B cell (primary cell): ENCODE measurements around the gene SHB. TPM values are rescaled to one million over a fixed set of nuclear protein-coding genes. Genes with fewer than 3 reads are reported as not detected.

Source experiments
- ATAC-seq: fragments of 200-7000 bp; cut with Tn5 transposase; one replicate; pipeline ENCODE4 v1.10.0; 2021; ENCODE audit warnings: low read depth, mild to moderate bottlenecking, moderate number of reproducible peaks, moderate library complexity
- CTCF ChIA-PET: fragments of 350-600 bp; sonication (Branson Sonifier 250); formaldehyde crosslinking; loops from one replicate; lab custom pipeline; 2021; ENCODE audit warnings: antibody characterized with exemption, inconsistent platforms; lab: Charles Lee
- POLR2A ChIA-PET: fragments of 350-600 bp; sonication (Branson Sonifier 250); formaldehyde crosslinking; loops from one replicate; lab custom pipeline; 2021; ENCODE audit warnings: antibody characterized with exemption; lab: Charles Lee
- DNase-seq: peaks from one replicate; pipeline ENCODE4 v3.0.0; 2013
- H2AFZ ChIP-seq: 2 replicates; pipeline ENCODE4 v1.6.1; 2012; ENCODE audit warnings: mild to moderate bottlenecking, low read depth, low read length; ENCODE audit not compliant: insufficient read depth, poor library complexity, severe bottlenecking
- H3K27ac ChIP-seq, 2 donors: 1 replicate in 1 of 2; 2 replicates in 1 of 2; pipeline ENCODE4 v1.5.1; 2012 to 2013; ENCODE audit warnings: low read length in 2 of 2, mild to moderate bottlenecking in 2 of 2, moderate library complexity in 1 of 2
- H3K27me3 ChIP-seq, 4 experiments: fragments of 200-600 bp in 1 of 4; sonication (generic) in 1 of 4; replicated peaks in 1 of 4; 1 replicate in 2 of 4; 2 replicates in 2 of 4; pipeline versions ENCODE4 v1.6.1 to v1.7.0; 2013 to 2016; ENCODE audit warnings: low read length in 3 of 4, mild to moderate bottlenecking in 2 of 4, mixed read lengths in 1 of 4, moderate library complexity in 1 of 4; ENCODE audit not compliant: insufficient read depth in 4 of 4, control insufficient read depth in 3 of 4; ENCODE audit errors: control extremely low read depth in 1 of 4
- H3K36me3 ChIP-seq, 2 experiments: replicated peaks in 1 of 2; 1 replicate in 1 of 2; 2 replicates in 1 of 2; pipeline versions ENCODE4 v1.6.1 to v1.7.1; 2013; ENCODE audit warnings: low read length in 1 of 2; ENCODE audit not compliant: insufficient read depth in 2 of 2, control insufficient read depth in 1 of 2; ENCODE audit errors: control extremely low read depth in 1 of 2, extremely low read depth in 1 of 2
- H3K4me1 ChIP-seq, 2 donors: fragments of 200-600 bp in 1 of 2; sonication (generic) in 1 of 2; 1 replicate in 1 of 2; 2 replicates in 1 of 2; pipeline versions ENCODE4 v1.5.1 to v1.6.1; 2013 to 2017; ENCODE audit warnings: low read length in 2 of 2; ENCODE audit not compliant: control insufficient read depth in 2 of 2, insufficient read depth in 2 of 2
- H3K4me2 ChIP-seq: replicated peaks from 2 replicates; pipeline ENCODE3; 2012; ENCODE audit warnings: mild to moderate bottlenecking, low read depth, low read length; ENCODE audit not compliant: poor library complexity, severe bottlenecking
- H3K4me3 ChIP-seq, 5 experiments: fragments of 200-600 bp in 1 of 5; sonication (generic) in 1 of 5; 1 replicate in 3 of 5; 2 replicates in 2 of 5; pipeline versions ENCODE4 v1.5.1 to v1.7.0; 2011 to 2016; ENCODE audit warnings: low read length in 4 of 5, mild to moderate bottlenecking in 4 of 5, low read depth in 2 of 5, control low read depth in 1 of 5, moderate library complexity in 1 of 5; ENCODE audit not compliant: insufficient read depth in 1 of 5; ENCODE audit errors: control extremely low read depth in 1 of 5, extremely low read depth in 1 of 5
- H3K79me2 ChIP-seq: fragments of 200-600 bp; sonication (generic); one replicate; pipeline ENCODE4 v1.6.0; 2016; ENCODE audit warnings: low read length; ENCODE audit not compliant: control insufficient read depth, insufficient read depth
- H3K9ac ChIP-seq: fragments of 200-600 bp; sonication (generic); 2 replicates; pipeline ENCODE4 v1.6.1; 2017; ENCODE audit warnings: mild to moderate bottlenecking, low read length, moderate library complexity
- H3K9me3 ChIP-seq, 3 donors: one replicate each; pipeline versions ENCODE4 v1.6.1 to v1.7.1; 2013; ENCODE audit warnings: low read length in 2 of 3; ENCODE audit not compliant: control insufficient read depth in 2 of 3, insufficient read depth in 1 of 3; ENCODE audit errors: control extremely low read depth in 1 of 3
- H4K20me1 ChIP-seq: 2 replicates; pipeline ENCODE4 v1.6.0; 2012; ENCODE audit warnings: mild to moderate bottlenecking, low read length; ENCODE audit not compliant: insufficient read depth, control insufficient read depth, poor library complexity, severe bottlenecking
- H3K27ac Mint-ChIP-seq: one replicate; pipeline ENCODE4 v1.8.0; 2021; ENCODE audit warnings: mixed read lengths
- H3K27me3 Mint-ChIP-seq: one replicate; pipeline ENCODE4 v1.8.0; 2021; ENCODE audit warnings: mixed read lengths
- H3K4me1 Mint-ChIP-seq: one replicate; pipeline ENCODE4 v1.8.0; 2021; ENCODE audit warnings: mixed read lengths
- H3K4me3 Mint-ChIP-seq: one replicate; pipeline ENCODE4 v1.8.0; 2021; ENCODE audit warnings: mixed read lengths
- H3K9me3 Mint-ChIP-seq: one replicate; pipeline ENCODE4 v1.8.0; 2022; ENCODE audit warnings: mixed read lengths; ENCODE audit not compliant: insufficient read depth
- EZH2 ChIP-seq: IDR thresholded peaks from 2 replicates; pipeline ENCODE4 v1.6.1; 2012; ENCODE audit warnings: borderline replicate concordance, low read depth, mild to moderate bottlenecking, moderate library complexity, low read length; ENCODE audit not compliant: insufficient read depth, poor library complexity, severe bottlenecking
- WGBS: methylation state at CpG from one replicate; pipeline ENCODE4 v1.1.5; 2013; ENCODE audit warnings: missing lambda C conversion rate; ENCODE audit not compliant: insufficient coverage; 5-methylcytosine and 5-hydroxymethylcytosine counted together
- intact Hi-C: fragments of 100-400 bp; cut with micrococcal nuclease; formaldehyde crosslinking; loops from one replicate; pipeline ENCODE4 v1.10.0; 2022
- polyA plus RNA-seq: library from polyadenylated mRNA; depleted of rRNA; stranded (reverse); fragments of >200 nt; gene quantifications from 2 replicates; pipeline ENCODE4 v1.2.3, GENCODE V29; 2012
- total RNA-seq, 2 donors: library from RNA; stranded (reverse); fragments of 120-200 nt in 1 of 2; gene quantifications; 1 replicate in 1 of 2; 2 replicates in 1 of 2; pipeline versions ENCODE4 v1.2.3 to v1.2.4, GENCODE V29; 2013 to 2022
- TF ChIP-seq, protein P1 (sequence below): fragments of 200-600 bp; IDR thresholded peaks from one replicate; pipeline ENCODE4 v1.8.0; 2022; ENCODE audit warnings: antibody characterized with exemption, mild to moderate bottlenecking

SHB gene
- total and polyA plus RNA-seq, 2 donors (not counting 1 experiment from before 2014, with no cell fraction given) = 0.06 to 1.9 TPM

DNA sequence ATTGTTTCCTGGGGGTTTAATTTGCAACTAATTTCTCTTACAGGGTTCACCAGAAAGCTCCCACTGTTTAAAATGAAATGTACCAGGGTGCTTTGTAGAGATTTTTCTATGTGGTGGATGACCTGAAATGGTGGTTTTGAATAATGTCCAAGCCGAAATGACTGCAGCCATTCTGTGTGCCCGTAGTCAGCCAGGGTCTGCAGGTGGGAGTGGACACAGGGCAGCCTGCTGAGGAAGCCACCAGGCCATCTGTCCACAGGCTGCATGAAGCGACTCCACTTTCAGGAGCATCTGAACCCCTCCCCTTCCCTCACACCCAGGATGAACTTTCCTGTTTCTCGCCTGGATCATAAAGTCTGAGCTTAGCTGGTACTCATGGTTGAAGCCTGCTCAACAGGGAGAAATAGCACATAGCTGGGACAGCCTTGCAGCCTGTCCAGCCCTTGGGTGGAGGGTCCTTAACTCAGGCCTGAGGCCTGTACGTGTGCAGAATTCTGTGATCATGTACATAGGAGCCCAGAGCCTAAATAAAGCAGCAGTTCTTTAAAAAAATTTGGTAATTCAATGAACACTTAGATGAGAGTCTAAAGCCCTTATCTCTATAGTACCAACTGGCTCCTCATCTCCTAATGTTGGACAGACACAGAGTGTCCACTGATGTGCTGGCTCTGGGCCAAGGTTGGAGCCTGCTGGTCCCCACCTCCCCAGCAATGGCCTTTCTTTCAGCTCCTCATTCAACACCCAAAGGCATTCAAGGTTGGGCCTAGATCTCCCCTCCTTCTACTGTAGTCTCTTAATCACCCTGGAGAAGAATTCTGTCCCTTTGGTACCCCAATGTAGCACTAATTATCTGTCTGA is 72.8 kb downstream of the SHB start:
- Histone ChIP-seq H3K9ac (no peak overlapping the region), H3K9me3 (no peaks in the 10 kb centered on the region), H3K79me2 (no peaks in the 10 kb centered on the region), H4K20me1 (no peaks in the 10 kb centered on the region), H3K4me2 (no peak overlapping the region), H3K4me1 (peaks cover 0 to 3% of the 10 kb centered on the region in 2 donors), H3K36me3 (no peaks in the 10 kb centered on the region), H2AFZ (no peak overlapping the region), H3K4me3 (no peak overlapping the region), H3K27me3 (no peaks in the 10 kb centered on the region), H3K27ac (no peak overlapping the region)
- 87% methylated on average over 5 of the region's 5 CpGs for WGBS
- no peak for ATAC-seq
- no peak for TF ChIP-seq EZH2
- TF ChIP-seq, protein P1, sequence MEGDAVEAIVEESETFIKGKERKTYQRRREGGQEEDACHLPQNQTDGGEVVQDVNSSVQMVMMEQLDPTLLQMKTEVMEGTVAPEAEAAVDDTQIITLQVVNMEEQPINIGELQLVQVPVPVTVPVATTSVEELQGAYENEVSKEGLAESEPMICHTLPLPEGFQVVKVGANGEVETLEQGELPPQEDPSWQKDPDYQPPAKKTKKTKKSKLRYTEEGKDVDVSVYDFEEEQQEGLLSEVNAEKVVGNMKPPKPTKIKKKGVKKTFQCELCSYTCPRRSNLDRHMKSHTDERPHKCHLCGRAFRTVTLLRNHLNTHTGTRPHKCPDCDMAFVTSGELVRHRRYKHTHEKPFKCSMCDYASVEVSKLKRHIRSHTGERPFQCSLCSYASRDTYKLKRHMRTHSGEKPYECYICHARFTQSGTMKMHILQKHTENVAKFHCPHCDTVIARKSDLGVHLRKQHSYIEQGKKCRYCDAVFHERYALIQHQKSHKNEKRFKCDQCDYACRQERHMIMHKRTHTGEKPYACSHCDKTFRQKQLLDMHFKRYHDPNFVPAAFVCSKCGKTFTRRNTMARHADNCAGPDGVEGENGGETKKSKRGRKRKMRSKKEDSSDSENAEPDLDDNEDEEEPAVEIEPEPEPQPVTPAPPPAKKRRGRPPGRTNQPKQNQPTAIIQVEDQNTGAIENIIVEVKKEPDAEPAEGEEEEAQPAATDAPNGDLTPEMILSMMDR = no peak
- H3K9me3 Mint-ChIP-seq = no peaks in the 10 kb centered on the region
- no peak overlapping the region for H3K27ac Mint-ChIP-seq
- intact Hi-C loops = no loop called here
- H3K27me3 Mint-ChIP-seq = peaks cover 24% of the 10 kb centered on the region
- ChIA-PET CTCF (no interaction called here), POLR2A (no interaction called here)
- peaks cover 19% of the 10 kb centered on the region for H3K4me1 Mint-ChIP-seq
- H3K4me3 Mint-ChIP-seq = no peak overlapping the region
- no peak for DNase-seq

DNA sequence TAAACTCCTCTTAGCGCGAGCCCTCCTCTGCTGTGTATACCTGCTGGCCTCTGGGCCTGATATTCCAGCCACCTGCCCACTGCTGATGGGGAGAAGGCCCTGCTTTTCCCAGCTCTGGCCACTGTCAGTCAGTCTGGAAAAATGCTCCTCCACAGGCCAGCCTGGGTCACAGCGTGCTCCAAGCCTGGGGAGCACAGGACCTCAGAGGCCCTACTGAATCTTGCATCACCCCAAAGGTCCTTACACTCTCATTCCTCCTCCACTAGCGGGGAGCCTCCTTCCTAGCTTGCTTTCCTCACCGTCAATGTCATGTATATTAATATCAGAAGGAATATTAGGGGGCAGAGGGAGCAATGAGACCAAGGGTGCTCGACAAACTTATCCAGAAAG is 73.7 kb downstream of the SHB start:
- POLR2A ChIA-PET = no interaction called here
- Histone ChIP-seq H3K9me3 (no peaks in the 10 kb centered on the region), H3K4me3 (no peak overlapping the region), H2AFZ (no peak overlapping the region), H3K4me1 (peaks cover 0 to 3% of the 10 kb centered on the region in 2 donors), H4K20me1 (no peaks in the 10 kb centered on the region), H3K36me3 (no peaks in the 10 kb centered on the region), H3K27me3 (peaks cover 0 to 3% (median 0%) of the 10 kb centered on the region in 4 experiments), H3K4me2 (no peak overlapping the region), H3K79me2 (no peaks in the 10 kb centered on the region), H3K9ac (no peak overlapping the region), H3K27ac (no peak overlapping the region)
- CTCF ChIA-PET = no interaction called here
- Mint-ChIP-seq H3K27ac (no peak overlapping the region), H3K4me3 (no peak overlapping the region), H3K4me1 (peaks cover 19% of the 10 kb centered on the region), H3K9me3 (no peaks in the 10 kb centered on the region), H3K27me3 (peaks cover 21% of the 10 kb centered on the region)
- intact Hi-C loops = no loop called here
- no peak for ATAC-seq
- DNase-seq = no peak
- TF ChIP-seq, protein P1 = no peak
- TF ChIP-seq EZH2 = no peak
- 76% methylated on average over 3 of the region's 6 CpGs for WGBS
